ENCODE results near the gene ODF2.
A peak's percentile ranks its signal among the peaks of the same experiment; 100 is the strongest.
"Not testable (repeated sequence)": the region's sequence is repeated elsewhere in the genome, so short reads cannot be mapped to it uniquely, and the experiment has no call there.

ODF2 gene

GRCh38 chr9:128423356-128423755 lies 32.5 kb upstream of the ODF2 start:
- DNase-seq (ENCODE audit: low read depth in 2 of 2), result not testable (repeated sequence)

- no peak for DNase-seq (ENCODE audit: low read depth in 2 of 2)
Measured at GRCh38 chr9:128424268-128424780, 31.5 kb upstream of the ODF2 start.

GRCh38 chr9:128428644-128429512 lies 26.9 kb upstream of the ODF2 start:
- no peak for DNase-seq (ENCODE audit: low read depth in 2 of 2)

- no peak for DNase-seq (ENCODE audit: low read depth in 2 of 2)
Measured at GRCh38 chr9:128429513-128430086, 26.2 kb upstream of the ODF2 start.

GRCh38 chr9:128431207-128431606 lies 24.6 kb upstream of the ODF2 start:
- no peak for DNase-seq (ENCODE audit: low read depth in 2 of 2)

GRCh38 chr9:128434340-128434739 lies 21.5 kb upstream of the ODF2 start:
- no peak for DNase-seq (ENCODE audit: low read depth in 2 of 2)

GRCh38 chr9:128435611-128436010 lies 20.2 kb upstream of the ODF2 start:
- no peak for DNase-seq (ENCODE audit: low read depth in 2 of 2)

- peak; percentile 72 to 82 for DNase-seq (ENCODE audit: low read depth in 2 of 2)
Measured at GRCh38 chr9:128438343-128439109, 17.3 kb upstream of the ODF2 start.

- no peak for DNase-seq (ENCODE audit: low read depth in 2 of 2)
Measured at GRCh38 chr9:128439273-128439672, 16.5 kb upstream of the ODF2 start.

GRCh38 chr9:128442150-128442549 lies 13.7 kb upstream of the ODF2 start:
- no peak for DNase-seq (ENCODE audit: low read depth in 2 of 2)

GRCh38 chr9:128446505-128446904 lies 9.3 kb upstream of the ODF2 start:
- not testable (repeated sequence) for DNase-seq (ENCODE audit: low read depth in 2 of 2)

- no peak for DNase-seq (ENCODE audit: low read depth in 2 of 2)
Measured at GRCh38 chr9:128448746-128449145, 7.1 kb upstream of the ODF2 start.

GRCh38 chr9:128454991-128455390 lies 815 bp upstream of the ODF2 start:
- DNase-seq (ENCODE audit: low read depth in 2 of 2), result no peak

- peak; percentile 27 to 57 for DNase-seq (ENCODE audit: low read depth in 2 of 2)
Measured at GRCh38 chr9:128456613-128457061, 831 bp downstream of the ODF2 start.

GRCh38 chr9:128457207-128457606 lies 1.4 kb downstream of the ODF2 start:
- no peak for DNase-seq (ENCODE audit: low read depth in 2 of 2)

- no peak for DNase-seq (ENCODE audit: low read depth in 2 of 2)
Measured at GRCh38 chr9:128459011-128459410, 3.2 kb downstream of the ODF2 start.

- DNase-seq (ENCODE audit: low read depth in 2 of 2), result no peak
Measured at GRCh38 chr9:128469070-128469469, 13.3 kb downstream of the ODF2 start.

GRCh38 chr9:128470560-128470959 lies 14.8 kb downstream of the ODF2 start:
- no peak for DNase-seq (ENCODE audit: low read depth in 2 of 2)

GRCh38 chr9:128473104-128473503 lies 17.3 kb downstream of the ODF2 start:
- DNase-seq (ENCODE audit: low read depth in 2 of 2), result no peak

GRCh38 chr9:128475867-128476266 lies 20.1 kb downstream of the ODF2 start:
- DNase-seq (ENCODE audit: low read depth in 2 of 2), result no peak

- DNase-seq (ENCODE audit: low read depth in 2 of 2), result no peak
Measured at GRCh38 chr9:128479262-128479661, 23.5 kb downstream of the ODF2 start.

- DNase-seq (ENCODE audit: low read depth in 2 of 2), result no peak
Measured at GRCh38 chr9:128481561-128481960, 25.8 kb downstream of the ODF2 start.

Measured in stimulated activated CD4-positive, alpha-beta T cell treated with anti-CD3 and anti-CD28 coated beads, Interleukin-15, amount 100 ng/mL, for 48 hours (primary cell).